ENCODE results near the gene EPB41L3. TPM values are rescaled to one million over a fixed set of nuclear protein-coding genes. Genes with fewer than 3 reads are reported as not detected.

EPB41L3 gene
- total RNA-seq, 1 experiment from 2014 or later: 16.1 TPM

DNA sequence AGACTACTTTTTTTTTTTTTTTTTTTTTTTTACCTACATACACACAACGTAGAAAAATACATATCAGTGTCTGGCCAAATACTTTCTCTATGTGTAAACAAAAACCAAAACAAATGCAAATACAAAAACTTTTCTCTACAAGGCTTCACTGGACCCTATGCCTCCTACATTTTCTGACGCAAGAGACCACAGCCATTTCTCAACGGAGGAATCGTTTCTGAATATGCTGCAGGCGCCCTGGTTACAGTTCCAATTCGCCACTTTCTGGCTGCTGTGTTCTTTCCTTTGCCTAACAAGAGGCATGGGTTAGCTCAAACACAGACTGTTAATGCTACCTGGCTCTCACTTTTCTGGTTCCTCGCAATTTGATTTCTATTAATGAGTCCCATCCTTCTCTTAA lies 96.4 kb downstream of the EPB41L3 start:
- H3K27me3 Mint-ChIP-seq (ENCODE audit: low read depth): no peaks in the 10 kb centered on the region
- Histone ChIP-seq H3K14ac (ENCODE audit: insufficient read depth, low read length) (no peak overlapping the region), H2BK12ac (ENCODE audit: insufficient read length, low read depth, low read length) (no peak overlapping the region), H3K4me1 (ENCODE audit: insufficient read depth, low read length) (no peaks in the 10 kb centered on the region), H2AK5ac (ENCODE audit: insufficient read length, low read length) (no peak overlapping the region), H2BK120ac (ENCODE audit: low read depth, low read length, poor library complexity, severe bottlenecking) (no peak overlapping the region), H3K27ac (ENCODE audit: insufficient read length, low read depth, low read length) (no peak overlapping the region), H3K79me1 (ENCODE audit: insufficient read depth, low read depth, low read length, poor library complexity, severe bottlenecking) (no peaks in the 10 kb centered on the region), H3T11ph (ENCODE audit: low read length) (no peak overlapping the region), H3K79me2 (ENCODE audit: insufficient read depth, low read length) (no peaks in the 10 kb centered on the region), H4K91ac (ENCODE audit: insufficient read length, low read depth, low read length) (no peak overlapping the region), H2BK20ac (ENCODE audit: low read depth, low read length, poor library complexity, severe bottlenecking) (no peak overlapping the region), H3K23ac (ENCODE audit: insufficient read length, low read depth, low read length) (no peak overlapping the region), H2BK15ac (ENCODE audit: low read depth, low read length) (no peak overlapping the region), H4K20me1 (ENCODE audit: control insufficient read depth, insufficient read depth, insufficient read length) (no peaks in the 10 kb centered on the region), H3K23me2 (ENCODE audit: insufficient read length, low read depth, low read length, poor library complexity, severe bottlenecking) (no peaks in the 10 kb centered on the region), H3K9me3 (ENCODE audit: control insufficient read depth, low read depth, low read length) (no peaks in the 10 kb centered on the region), H3K4ac (ENCODE audit: low read depth, low read length) (no peak overlapping the region), H3K27me3 (ENCODE audit: insufficient read depth, low read length) (no peaks in the 10 kb centered on the region), H3K4me2 (ENCODE audit: insufficient read depth, insufficient read length, low read length) (no peak overlapping the region), H2AFZ (ENCODE audit: low read length) (no peak overlapping the region), H3K56ac (ENCODE audit: insufficient read length, low read depth, low read length) (no peak overlapping the region), H4K8ac (replicated peaks; ENCODE audit: insufficient read length, low read depth, low read length) (no peak overlapping the region), H3K18ac (ENCODE audit: insufficient read length, low read depth, low read length) (no peak overlapping the region), H2BK5ac (ENCODE audit: insufficient read length, low read length) (no peak overlapping the region), H4K5ac (ENCODE audit: insufficient read length, low read depth, low read length) (no peak overlapping the region), H3K9ac (ENCODE audit: extremely low read depth, insufficient read length, low read length) (no peak overlapping the region)
- no peak for TF ChIP-seq CTCF (conservative IDR thresholded peaks at IDR 0.05)
- no peak overlapping the region for H3K4me3 Mint-ChIP-seq
- H3K36me3 Mint-ChIP-seq (ENCODE audit: insufficient read depth in 1 of 3, low read depth in 3 of 3): no peaks in the 10 kb centered on the region
- no peak for DNase-seq
- H3K4me1 Mint-ChIP-seq: no peaks in the 10 kb centered on the region
- H3K27ac Mint-ChIP-seq: no peak overlapping the region
- no peaks in the 10 kb centered on the region for H3K9me3 Mint-ChIP-seq
- WGBS (ENCODE audit: extremely low coverage, insufficient read length, low lambda C conversion rate): no CpG with 5 or more reads among the region's 7 CpGs

Data from H9 (cell line).